HL-60 (cell line): ENCODE data around the gene PSMD3.

Experiments
- CTCF ChIP-seq: IDR thresholded peaks from one replicate; pipeline ENCODE4 v1.5.1; 2011; ENCODE audit warnings: low read length, control low read depth, inconsistent platforms; ENCODE audit not compliant: insufficient read depth
- GABPA ChIP-seq: IDR thresholded peaks from 2 replicates; pipeline ENCODE4 v1.6.1; 2012; ENCODE audit warnings: low read depth
- POLR2AphosphoS5 ChIP-seq: IDR thresholded peaks from 2 replicates; pipeline ENCODE4 v1.6.1; 2012; ENCODE audit warnings: low read depth
- REST ChIP-seq: IDR thresholded peaks from 2 replicates; pipeline ENCODE4 v1.6.1; 2012; ENCODE audit warnings: low read depth; ENCODE audit not compliant: insufficient replicate concordance

- no peak for TF ChIP-seq POLR2AphosphoS5
- no peak for TF ChIP-seq CTCF
- TF ChIP-seq REST, result no peak
- TF ChIP-seq GABPA, result no peak
Observed at GRCh38 chr17:39975801-39976200, 4.8 kb upstream of the PSMD3 start.
